Peyer's patch (tissue), 4 donors: ENCODE measurements around the gene DGKE.

ENCODE experiments used
- CTCF ChIP-seq, 6 experiments: fragments of 450-650 bp in 4 of 6; fragments of 200-600 bp in 2 of 6; sonication (generic) in 1 of 6; IDR thresholded peaks; one replicate each; pipeline ENCODE4 v1.5.1; 2017 to 2019; ENCODE audit warnings: antibody characterized with exemption in 6 of 6, mild to moderate bottlenecking in 3 of 6, moderate library complexity in 1 of 6
- POLR2A ChIP-seq, 2 donors: fragments of 450-650 bp; IDR thresholded peaks; one replicate each; pipeline ENCODE4 v1.5.1; 2017; ENCODE audit warnings: antibody characterized with exemption in 2 of 2, mild to moderate bottlenecking in 2 of 2, moderate library complexity in 2 of 2

GRCh38 chr17:56796536-56796935 is 37.4 kb upstream of the DGKE start:
- TF ChIP-seq CTCF (IDR thresholded peaks at IDR 0.05) (no peak), POLR2A (IDR thresholded peaks at IDR 0.05) (no peak)
